GM23248 (cell line): Measurements from ENCODE around the gene SSPN. TPM values are rescaled to one million over a fixed set of nuclear protein-coding genes. Genes with fewer than 3 reads are reported as not detected.

ENCODE experiments used
- DNase-seq: peaks from one replicate; pipeline ENCODE4 v3.0.0-alpha.2; 2015
- H2AFZ ChIP-seq: fragments of 200-600 bp; sonication (generic); 2 replicates; pipeline ENCODE4 v1.6.1; 2016; ENCODE audit warnings: antibody characterized with exemption
- H3F3A ChIP-seq: fragments of 200-600 bp; sonication (generic); 2 replicates; pipeline ENCODE4 v1.6.1; 2016; ENCODE audit warnings: mild to moderate bottlenecking, antibody characterized with exemption, mixed run types; ENCODE audit not compliant: insufficient read depth
- H3K27ac ChIP-seq: fragments of 200-600 bp; sonication (generic); 2 replicates; pipeline ENCODE4 v1.5.1; 2016; ENCODE audit warnings: mild to moderate bottlenecking
- H3K27me3 ChIP-seq: fragments of 200-600 bp; sonication (generic); replicated peaks from 2 replicates; pipeline ENCODE4 v1.6.1; 2016; ENCODE audit warnings: mild to moderate bottlenecking; ENCODE audit not compliant: insufficient read depth
- H3K36me3 ChIP-seq: fragments of 200-600 bp; sonication (generic); 2 replicates; pipeline ENCODE4 v1.6.1; 2016; ENCODE audit warnings: low read depth, mild to moderate bottlenecking
- H3K4me1 ChIP-seq: fragments of 200-600 bp; sonication (generic); 2 replicates; pipeline ENCODE4 v1.6.1; 2016; ENCODE audit warnings: mild to moderate bottlenecking; ENCODE audit not compliant: insufficient read depth
- H3K4me2 ChIP-seq: fragments of 200-600 bp; sonication (generic); one replicate; pipeline ENCODE4 v1.6.1; 2016; ENCODE audit warnings: mild to moderate bottlenecking; ENCODE audit not compliant: unreplicated experiment
- H3K4me3 ChIP-seq: fragments of 200-600 bp; sonication (generic); 2 replicates; pipeline ENCODE4 v1.5.1; 2016; ENCODE audit warnings: mild to moderate bottlenecking
- H3K79me2 ChIP-seq: fragments of 200-600 bp; sonication (generic); 2 replicates; pipeline ENCODE4 v1.6.1; 2016; ENCODE audit warnings: mild to moderate bottlenecking; ENCODE audit not compliant: insufficient read depth
- H3K9ac ChIP-seq: fragments of 200-600 bp; sonication (generic); 2 replicates; pipeline ENCODE4 v1.6.1; 2016; ENCODE audit warnings: mild to moderate bottlenecking
- H3K9me2 ChIP-seq: fragments of 200-600 bp; sonication (generic); 2 replicates; pipeline ENCODE4 v1.6.1; 2016; ENCODE audit warnings: mixed run types, mild to moderate bottlenecking, moderate library complexity; ENCODE audit not compliant: insufficient read depth
- H3K9me3 ChIP-seq: fragments of 200-600 bp; sonication (generic); one replicate; pipeline ENCODE4 v1.6.1; 2017; ENCODE audit warnings: low read depth
- H4K20me1 ChIP-seq: fragments of 200-600 bp; sonication (generic); 2 replicates; pipeline ENCODE4 v1.6.0; 2016; ENCODE audit not compliant: insufficient read depth
- EZH2 ChIP-seq: fragments of 200-600 bp; sonication (generic); IDR thresholded peaks from 2 replicates; pipeline ENCODE4 v1.6.1; 2018; ENCODE audit warnings: antibody characterized with exemption, mild to moderate bottlenecking; ENCODE audit not compliant: insufficient read depth, poor library complexity, severe bottlenecking
- EZH2phosphoT487 ChIP-seq: fragments of 200-600 bp; sonication (generic); IDR thresholded peaks from 2 replicates; pipeline ENCODE4 v1.6.1; 2018; ENCODE audit warnings: antibody characterized with exemption, moderate library complexity, mild to moderate bottlenecking, low read depth; ENCODE audit not compliant: insufficient read depth
- WGBS, 2 experiments: methylation state at CpG; one replicate each; pipeline ENCODE4 v1.1.6; 2015 to 2017; ENCODE audit warnings: low lambda C conversion rate in 2 of 2, low coverage in 1 of 2; ENCODE audit errors: missing lambda C conversion rate in 2 of 2; 5-methylcytosine and 5-hydroxymethylcytosine counted together
- in situ Hi-C: fragments of 300-500 bp; cut with MboI; formaldehyde crosslinking; loops from 2 replicates; pipeline ENCODE4 v1.15.0; 2020
- polyA plus RNA-seq: library from polyadenylated mRNA; unstranded; fragments of >200 nt; fragmentation: Nextera tagmentation; extraction: Ambion mirVana; gene quantifications from 2 replicates; pipeline ENCODE4 v1.2.1, GENCODE V29; 2016
- total RNA-seq: library from RNA; depleted of rRNA; stranded (reverse); fragments of >200 nt; shearing (Covaris generic); gene quantifications from 2 replicates; pipeline ENCODE4 v1.2.3, GENCODE V29; 2014

SSPN gene
- total and polyA plus RNA-seq, 2 experiments from 2014 or later, result 12.5 to 22.0 TPM

GRCh38 chr12:26242683-26243082 is 47.3 kb downstream of the SSPN start:
- no peak overlapping the region for H3K4me2 ChIP-seq
- H3F3A ChIP-seq, result peaks cover 23% of the 10 kb centered on the region
- no peak for TF ChIP-seq EZH2phosphoT487
- TF ChIP-seq EZH2, result no peak
- no peaks in the 10 kb centered on the region for H3K79me2 ChIP-seq
- DNase-seq, result no peak
- no peak overlapping the region for H3K27ac ChIP-seq
- H3K9ac ChIP-seq, result no peak overlapping the region
- peaks cover 22% of the 10 kb centered on the region for H3K4me1 ChIP-seq
- no peak overlapping the region for H2AFZ ChIP-seq
- H3K4me3 ChIP-seq, result no peak overlapping the region
- no peaks in the 10 kb centered on the region for H3K36me3 ChIP-seq
- H3K9me2 ChIP-seq, result no peaks in the 10 kb centered on the region
- H3K27me3 ChIP-seq, result no peaks in the 10 kb centered on the region
- no peaks in the 10 kb centered on the region for H3K9me3 ChIP-seq
- H4K20me1 ChIP-seq, result no peaks in the 10 kb centered on the region
- in situ Hi-C loops, result no loop called here

- in situ Hi-C loops, result no loop called here
- no peak overlapping the region for H3K27ac ChIP-seq
- WGBS, 2 experiments, result 78 to 81% methylated on average over 9 of the region's 9 CpGs
- H4K20me1 ChIP-seq, result no peaks in the 10 kb centered on the region
- H3K4me2 ChIP-seq, result no peak overlapping the region
- no peaks in the 10 kb centered on the region for H3K36me3 ChIP-seq
- H3K4me1 ChIP-seq, result peaks cover 8% of the 10 kb centered on the region
- no peaks in the 10 kb centered on the region for H3K79me2 ChIP-seq
- H2AFZ ChIP-seq, result no peak overlapping the region
- no peak overlapping the region for H3K9ac ChIP-seq
- no peak overlapping the region for H3K4me3 ChIP-seq
- peaks cover 7% of the 10 kb centered on the region for H3F3A ChIP-seq
- TF ChIP-seq EZH2phosphoT487, result no peak
- no peaks in the 10 kb centered on the region for H3K9me3 ChIP-seq
- H3K27me3 ChIP-seq, result no peaks in the 10 kb centered on the region
- no peaks in the 10 kb centered on the region for H3K9me2 ChIP-seq
- DNase-seq, result no peak
Observed at GRCh38 chr12:26244503-26244902, 49.1 kb downstream of the SSPN start.

- Histone ChIP-seq H3K36me3 (no peaks in the 10 kb centered on the region), H4K20me1 (no peaks in the 10 kb centered on the region), H2AFZ (no peak overlapping the region), H3K4me2 (no peak overlapping the region), H3K4me3 (no peak overlapping the region), H3K9me3 (no peaks in the 10 kb centered on the region), H3K27me3 (no peaks in the 10 kb centered on the region), H3K9me2 (no peaks in the 10 kb centered on the region), H3F3A (no peaks in the 10 kb centered on the region), H3K4me1 (no peaks in the 10 kb centered on the region), H3K27ac (no peak overlapping the region), H3K79me2 (no peaks in the 10 kb centered on the region), H3K9ac (no peak overlapping the region)
- TF ChIP-seq EZH2 (no peak), EZH2phosphoT487 (no peak)
- 66 to 67% methylated on average over 6 of the region's 6 CpGs for WGBS, 2 experiments
- in situ Hi-C loops, result no loop called here
- no peak for DNase-seq
Observed at GRCh38 chr12:26245175-26245942, 50.0 kb downstream of the SSPN start.

- H3K9ac ChIP-seq, result no peak overlapping the region
Observed at GRCh38 chr12:26246483-26247164, 51.3 kb downstream of the SSPN start.

More at GRCh38 chr12:26246483-26247164, 51.3 kb downstream of the SSPN start:
- no peaks in the 10 kb centered on the region for H3K4me1 ChIP-seq
- in situ Hi-C loops, result no loop called here
- no peaks in the 10 kb centered on the region for H3K9me3 ChIP-seq
- DNase-seq, result no peak
- H3F3A ChIP-seq, result no peaks in the 10 kb centered on the region
- H3K9me2 ChIP-seq, result no peaks in the 10 kb centered on the region
- WGBS, 2 experiments, result 92 to 93% methylated on average over 4 of the region's 4 CpGs
- H3K4me2 ChIP-seq, result no peak overlapping the region
- no peak overlapping the region for H3K27ac ChIP-seq
- no peaks in the 10 kb centered on the region for H3K79me2 ChIP-seq
- no peak overlapping the region for H2AFZ ChIP-seq
- TF ChIP-seq EZH2, result no peak
- H3K4me3 ChIP-seq, result no peak overlapping the region
- no peaks in the 10 kb centered on the region for H4K20me1 ChIP-seq
- H3K36me3 ChIP-seq, result no peaks in the 10 kb centered on the region
- H3K27me3 ChIP-seq, result no peaks in the 10 kb centered on the region
